Ishikawa (cell line): ENCODE measurements around the gene PSPN.

Source experiments
- CEBPB ChIP-seq: IDR thresholded peaks from 2 replicates; pipeline ENCODE4 v1.6.1; 2012
- CREB1 ChIP-seq: IDR thresholded peaks from 2 replicates; pipeline ENCODE4 v1.6.1; 2012; ENCODE audit warnings: low read depth
- EGR1 ChIP-seq: IDR thresholded peaks from 2 replicates; pipeline ENCODE4 v1.6.1; 2012
- EP300 ChIP-seq: IDR thresholded peaks from 2 replicates; pipeline ENCODE4 v1.6.1; 2012; ENCODE audit warnings: borderline replicate concordance
- FOXM1 ChIP-seq: IDR thresholded peaks from 2 replicates; pipeline ENCODE4 v1.6.1; 2012; ENCODE audit warnings: low read depth, borderline replicate concordance
- MAX ChIP-seq: IDR thresholded peaks from 2 replicates; pipeline ENCODE4 v1.6.1; 2012
- NFIC ChIP-seq: IDR thresholded peaks from 2 replicates; pipeline ENCODE4 v1.6.1; 2012
- RAD21 ChIP-seq: IDR thresholded peaks from 2 replicates; pipeline ENCODE4 v1.6.1; 2012; ENCODE audit warnings: low read depth
- REST ChIP-seq: IDR thresholded peaks from 2 replicates; pipeline ENCODE4 v1.6.1; 2012; ENCODE audit warnings: low read depth, mild to moderate bottlenecking
- TAF1 ChIP-seq: IDR thresholded peaks from 2 replicates; pipeline ENCODE4 v1.6.1; 2012; ENCODE audit warnings: low read depth, mild to moderate bottlenecking
- TEAD4 ChIP-seq: IDR thresholded peaks from 2 replicates; pipeline ENCODE4 v1.6.1; 2012
- USF1 ChIP-seq: IDR thresholded peaks from 2 replicates; pipeline ENCODE4 v1.6.1; 2012
- YY1 ChIP-seq: IDR thresholded peaks from 2 replicates; pipeline ENCODE4 v1.6.1; 2012; ENCODE audit warnings: low read depth

- TF ChIP-seq EGR1 (no peak), CEBPB (no peak), RAD21 (no peak), TEAD4 (no peak), TAF1 (no peak), USF1 (no peak), EP300 (no peak), MAX (no peak), NFIC (no peak), FOXM1 (no peak), YY1 (no peak), REST (no peak), CREB1 (no peak)
Measured at GRCh38 chr19:6350688-6351087, 25.0 kb downstream of the PSPN start.
